ENCODE measurements around the gene DENND1A.

Gene DENND1A

DNA sequence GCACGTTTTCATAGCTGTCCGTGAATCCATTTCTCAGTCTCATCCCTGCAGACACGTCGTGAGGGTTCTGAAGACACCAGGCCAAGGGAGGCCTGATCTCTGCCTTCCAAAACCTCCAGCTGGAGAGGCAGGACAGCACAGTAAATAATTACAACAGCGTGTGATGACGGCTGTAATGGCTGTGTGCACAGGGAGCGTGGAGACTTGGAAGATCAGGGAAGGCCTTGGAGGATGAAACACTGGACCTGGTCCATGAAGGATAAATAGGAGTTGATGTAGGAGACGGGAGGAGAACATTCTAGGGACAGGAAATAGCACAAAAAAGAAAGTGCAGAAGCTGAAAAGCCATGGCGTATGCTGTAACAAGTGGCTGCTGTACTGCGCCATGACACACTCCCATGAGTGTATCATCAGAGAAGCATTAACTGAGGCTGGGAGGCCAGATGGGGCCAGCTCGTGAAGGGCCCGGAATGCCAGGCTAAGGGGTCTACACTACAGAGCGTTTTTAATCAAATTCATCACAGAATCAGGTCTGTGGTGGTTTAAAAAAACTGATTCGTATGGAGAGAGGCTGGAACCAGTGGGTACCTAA lies 476.8 kb downstream of the DENND1A start:
- Histone ChIP-seq H3K4me1 (ENCODE audit: control insufficient read depth in 2 of 2, insufficient read depth in 1 of 2, low read depth in 1 of 2, low read length in 2 of 2) (peaks cover 19 to 23% of the 10 kb centered on the region in 2 donors), H3K27me3 (ENCODE audit: control insufficient read depth in 3 of 3, insufficient read depth in 3 of 3, low read depth in 1 of 3, low read length in 3 of 3) (no peaks in the 10 kb centered on the region), H3K36me3 (replicated peaks in 1 of 2; ENCODE audit: control insufficient read depth in 2 of 2, insufficient read depth in 2 of 2, low read length in 2 of 2) (no peaks in the 10 kb centered on the region), H3K27ac (replicated peaks; ENCODE audit: low read length) (no peak overlapping the region), H2AK5ac (ENCODE audit: low read depth, low read length) (no peak overlapping the region), H3K23ac (ENCODE audit: low read depth, low read length, poor library complexity) (no peak overlapping the region), H4K91ac (ENCODE audit: low read depth, low read length, poor library complexity) (no peak overlapping the region), H3K79me1 (ENCODE audit: low read depth, low read length) (no peaks in the 10 kb centered on the region), H2BK15ac (ENCODE audit: low read length) (peak overlapping the region; percentile 3), H3K9me3 (replicated peaks in 1 of 2; ENCODE audit: control insufficient read depth in 2 of 2, insufficient read depth in 1 of 2, low read depth in 1 of 2, low read length in 2 of 2) (no peaks in the 10 kb centered on the region), H3K18ac (ENCODE audit: low read length) (no peak overlapping the region), H3K4ac (ENCODE audit: low read length) (no peak overlapping the region), H4K8ac (ENCODE audit: low read depth, low read length) (no peak overlapping the region), H3K4me3 (ENCODE audit: low read length in 2 of 2) (no peak overlapping the region), H2BK5ac (ENCODE audit: low read length) (no peak overlapping the region), H2AFZ (ENCODE audit: low read length) (no peak overlapping the region), H3K4me2 (ENCODE audit: insufficient read depth, low read length, poor library complexity, severe bottlenecking) (no peak overlapping the region), H3K9ac (ENCODE audit: low read depth, low read length, poor library complexity) (no peak overlapping the region), H3K14ac (ENCODE audit: low read length) (no peak overlapping the region), H2BK120ac (ENCODE audit: low read depth, low read length) (no peak overlapping the region), H2BK12ac (ENCODE audit: low read length) (no peak overlapping the region)
- no peak for DNase-seq (ENCODE audit: low spot score)
- WGBS, 2 donors (ENCODE audit: extremely low coverage in 2 of 2, insufficient read length in 2 of 2, insufficient replicate concordance in 1 of 2) = no CpG with 5 or more reads among the region's 14 CpGs

DNA sequence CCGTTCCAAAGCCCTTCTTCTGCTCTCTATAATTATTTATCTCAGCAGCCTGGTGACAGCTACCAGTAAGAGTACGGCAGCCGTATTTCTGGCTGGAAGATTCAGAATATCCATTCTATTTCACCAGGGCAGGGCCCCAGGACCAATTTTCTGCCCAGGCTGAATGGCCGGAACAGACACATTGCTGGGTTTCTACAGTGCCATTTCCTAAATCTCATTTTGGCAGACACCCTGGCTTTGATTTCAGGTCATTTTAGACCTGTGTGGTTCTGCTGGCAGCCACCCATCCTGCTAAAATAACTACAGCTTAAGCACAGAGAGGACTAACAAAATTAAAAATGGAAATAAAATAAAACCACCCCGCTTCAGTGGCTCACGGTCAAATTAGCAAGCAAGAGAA lies 478.9 kb downstream of the DENND1A start:
- no peak overlapping the region for H2BK120ac ChIP-seq (ENCODE audit: low read depth, low read length)
- no peak overlapping the region for H2BK5ac ChIP-seq (ENCODE audit: low read length)
- H4K91ac ChIP-seq (ENCODE audit: low read depth, low read length, poor library complexity) = no peak overlapping the region
- H3K9me3 ChIP-seq (replicated peaks in 1 of 2; ENCODE audit: control insufficient read depth in 2 of 2, insufficient read depth in 1 of 2, low read depth in 1 of 2, low read length in 2 of 2) = no peaks in the 10 kb centered on the region
- H3K23ac ChIP-seq (ENCODE audit: low read depth, low read length, poor library complexity) = no peak overlapping the region
- H2AFZ ChIP-seq (ENCODE audit: low read length) = no peak overlapping the region
- H3K4ac ChIP-seq (ENCODE audit: low read length) = no peak overlapping the region
- no peak overlapping the region for H3K18ac ChIP-seq (ENCODE audit: low read length)
- DNase-seq (ENCODE audit: low spot score) = no peak
- H3K27me3 ChIP-seq (ENCODE audit: control insufficient read depth in 3 of 3, insufficient read depth in 3 of 3, low read depth in 1 of 3, low read length in 3 of 3) = no peaks in the 10 kb centered on the region
- peaks cover 18 to 34% of the 10 kb centered on the region in 2 donors for H3K4me1 ChIP-seq (ENCODE audit: control insufficient read depth in 2 of 2, insufficient read depth in 1 of 2, low read depth in 1 of 2, low read length in 2 of 2)
- H2BK12ac ChIP-seq (ENCODE audit: low read length) = no peak overlapping the region
- H3K27ac ChIP-seq (replicated peaks; ENCODE audit: low read length) = no peak overlapping the region
- no peak overlapping the region for H2BK15ac ChIP-seq (ENCODE audit: low read length)
- H3K36me3 ChIP-seq (replicated peaks in 1 of 2; ENCODE audit: control insufficient read depth in 2 of 2, insufficient read depth in 2 of 2, low read length in 2 of 2) = no peaks in the 10 kb centered on the region
- no CpG with 5 or more reads among the region's 6 CpGs for WGBS, 2 donors (ENCODE audit: extremely low coverage in 2 of 2, insufficient read length in 2 of 2, insufficient replicate concordance in 1 of 2)
- no peak overlapping the region for H3K4me3 ChIP-seq (ENCODE audit: low read length in 2 of 2)
- H4K8ac ChIP-seq (ENCODE audit: low read depth, low read length) = no peak overlapping the region
- H3K4me2 ChIP-seq (ENCODE audit: insufficient read depth, low read length, poor library complexity, severe bottlenecking) = no peak overlapping the region
- no peak overlapping the region for H2AK5ac ChIP-seq (ENCODE audit: low read depth, low read length)
- H3K9ac ChIP-seq (ENCODE audit: low read depth, low read length, poor library complexity) = no peak overlapping the region
- H3K14ac ChIP-seq (ENCODE audit: low read length) = no peak overlapping the region
- H3K79me1 ChIP-seq (ENCODE audit: low read depth, low read length) = no peaks in the 10 kb centered on the region

DNA sequence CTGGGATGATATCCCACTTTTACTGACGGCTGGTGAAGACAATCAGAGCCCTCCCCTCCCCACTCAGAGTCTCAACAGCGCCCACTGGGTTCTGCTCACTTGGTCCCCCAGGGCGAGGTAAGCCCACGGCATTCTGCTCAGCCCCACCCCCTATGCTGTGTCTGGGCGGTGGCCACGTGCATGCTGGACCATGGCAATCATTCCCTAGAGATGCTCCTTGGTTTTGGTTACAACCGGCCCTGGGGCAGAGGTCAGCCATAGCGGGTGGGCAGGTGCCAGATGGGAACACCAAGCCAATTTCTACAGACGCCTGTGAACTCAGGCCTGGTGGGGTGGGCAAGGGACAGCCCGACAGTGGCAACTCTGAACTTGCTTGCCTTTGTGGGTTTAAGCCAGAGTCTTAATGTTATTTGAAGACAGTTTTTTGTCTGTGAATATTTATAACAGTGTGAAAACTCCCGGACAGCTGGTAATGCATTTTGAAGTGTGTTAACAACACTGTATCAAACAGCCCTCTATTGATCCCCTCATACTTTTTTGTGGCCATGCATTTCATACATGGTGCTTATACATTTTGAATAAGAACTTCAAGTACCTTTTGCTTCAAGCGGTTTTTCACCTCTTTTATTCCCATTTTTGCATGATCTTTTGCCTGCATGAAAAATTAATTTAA lies 479.7 kb downstream of the DENND1A start:
- H3K36me3 ChIP-seq (replicated peaks in 1 of 2; ENCODE audit: control insufficient read depth in 2 of 2, insufficient read depth in 2 of 2, low read length in 2 of 2) = no peaks in the 10 kb centered on the region
- H4K8ac ChIP-seq (ENCODE audit: low read depth, low read length) = no peak overlapping the region

DNA sequence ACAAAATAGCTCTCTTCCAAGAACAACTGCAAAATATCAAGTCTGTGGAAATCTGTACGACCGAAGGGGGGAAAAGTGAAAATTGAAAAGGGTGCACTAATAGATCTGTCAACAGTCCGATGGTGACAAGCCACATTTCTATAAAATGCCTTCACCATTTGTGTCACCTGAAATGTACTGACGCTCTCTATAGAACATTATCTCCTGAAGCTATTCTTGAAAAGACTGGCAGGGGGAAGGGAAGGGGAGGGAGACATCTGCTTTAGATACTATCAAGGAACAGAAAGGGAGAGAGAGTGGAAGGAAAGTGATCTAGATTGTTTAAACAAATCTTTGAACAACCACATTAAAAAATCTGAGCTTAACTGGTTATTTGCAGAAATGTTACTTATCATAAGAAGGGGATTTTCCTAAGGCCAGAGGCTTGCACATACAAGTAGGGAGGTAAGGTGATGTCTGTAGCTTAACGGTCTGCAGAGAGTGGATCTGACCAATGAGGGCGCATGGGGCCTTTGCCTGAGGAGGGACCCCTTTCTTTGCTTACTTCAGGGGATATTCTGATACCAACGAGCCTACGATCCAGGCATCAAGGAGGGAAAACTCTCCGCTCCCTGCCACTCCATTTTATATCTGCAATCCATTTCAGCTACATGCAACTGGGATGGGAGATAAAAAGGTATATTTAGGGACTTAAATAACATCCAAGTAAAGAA lies 481.8 kb downstream of the DENND1A start:
- WGBS, 2 donors (ENCODE audit: extremely low coverage in 2 of 2, insufficient read length in 2 of 2, insufficient replicate concordance in 1 of 2) = no CpG with 5 or more reads among the region's 9 CpGs
- H3K27ac ChIP-seq (replicated peaks; ENCODE audit: low read length) = no peak overlapping the region

More for the DNA sequence above, 479.7 kb downstream of the DENND1A start:
- peak overlapping the region; percentile 91 for H2AK5ac ChIP-seq (ENCODE audit: low read depth, low read length)
- H3K79me1 ChIP-seq (ENCODE audit: low read depth, low read length) = no peaks in the 10 kb centered on the region
- no peak for DNase-seq (ENCODE audit: low spot score)
- no peak overlapping the region for H3K4me2 ChIP-seq (ENCODE audit: insufficient read depth, low read length, poor library complexity, severe bottlenecking)
- peak overlapping the region; percentile 83 for H2BK120ac ChIP-seq (ENCODE audit: low read depth, low read length)
- peaks cover 15 to 35% of the 10 kb centered on the region in 2 donors for H3K4me1 ChIP-seq (ENCODE audit: control insufficient read depth in 2 of 2, insufficient read depth in 1 of 2, low read depth in 1 of 2, low read length in 2 of 2)
- no peak overlapping the region for H2BK12ac ChIP-seq (ENCODE audit: low read length)
- H4K91ac ChIP-seq (ENCODE audit: low read depth, low read length, poor library complexity) = no peak overlapping the region
- H3K23ac ChIP-seq (ENCODE audit: low read depth, low read length, poor library complexity) = peak overlapping the region; percentile 44
- H3K14ac ChIP-seq (ENCODE audit: low read length) = no peak overlapping the region
- H3K27ac ChIP-seq (replicated peaks; ENCODE audit: low read length) = no peak overlapping the region
- no peak overlapping the region for H2BK5ac ChIP-seq (ENCODE audit: low read length)
- H2BK15ac ChIP-seq (ENCODE audit: low read length) = no peak overlapping the region
- no peak overlapping the region for H3K4me3 ChIP-seq (ENCODE audit: low read length in 2 of 2)
- peak overlapping the region; percentile 38 for H3K9ac ChIP-seq (ENCODE audit: low read depth, low read length, poor library complexity)
- H3K27me3 ChIP-seq (ENCODE audit: control insufficient read depth in 3 of 3, insufficient read depth in 3 of 3, low read depth in 1 of 3, low read length in 3 of 3) = no peaks in the 10 kb centered on the region
- H3K4ac ChIP-seq (ENCODE audit: low read length) = no peak overlapping the region
- no peak overlapping the region for H3K18ac ChIP-seq (ENCODE audit: low read length)
- no CpG with 5 or more reads among the region's 12 CpGs for WGBS, 2 donors (ENCODE audit: extremely low coverage in 2 of 2, insufficient read length in 2 of 2, insufficient replicate concordance in 1 of 2)
- no peaks in the 10 kb centered on the region for H3K9me3 ChIP-seq (replicated peaks in 1 of 2; ENCODE audit: control insufficient read depth in 2 of 2, insufficient read depth in 1 of 2, low read depth in 1 of 2, low read length in 2 of 2)
- no peak overlapping the region for H2AFZ ChIP-seq (ENCODE audit: low read length)

More for the DNA sequence above, 481.8 kb downstream of the DENND1A start:
- H2BK5ac ChIP-seq (ENCODE audit: low read length) = no peak overlapping the region
- no peak overlapping the region for H2BK12ac ChIP-seq (ENCODE audit: low read length)
- H3K18ac ChIP-seq (ENCODE audit: low read length) = no peak overlapping the region
- no peak overlapping the region for H3K4me3 ChIP-seq (ENCODE audit: low read length in 2 of 2)
- H3K79me1 ChIP-seq (ENCODE audit: low read depth, low read length) = no peaks in the 10 kb centered on the region
- peaks cover 7 to 32% of the 10 kb centered on the region in 2 donors for H3K4me1 ChIP-seq (ENCODE audit: control insufficient read depth in 2 of 2, insufficient read depth in 1 of 2, low read depth in 1 of 2, low read length in 2 of 2)
- no peak overlapping the region for H2AFZ ChIP-seq (ENCODE audit: low read length)
- no peak overlapping the region for H3K9ac ChIP-seq (ENCODE audit: low read depth, low read length, poor library complexity)
- H3K14ac ChIP-seq (ENCODE audit: low read length) = no peak overlapping the region
- H3K9me3 ChIP-seq (replicated peaks in 1 of 2; ENCODE audit: control insufficient read depth in 2 of 2, insufficient read depth in 1 of 2, low read depth in 1 of 2, low read length in 2 of 2) = no peaks in the 10 kb centered on the region
- H3K27me3 ChIP-seq (ENCODE audit: control insufficient read depth in 3 of 3, insufficient read depth in 3 of 3, low read depth in 1 of 3, low read length in 3 of 3) = no peaks in the 10 kb centered on the region
- no peak for DNase-seq (ENCODE audit: low spot score)
- no peak overlapping the region for H4K8ac ChIP-seq (ENCODE audit: low read depth, low read length)
- H3K4me2 ChIP-seq (ENCODE audit: insufficient read depth, low read length, poor library complexity, severe bottlenecking) = no peak overlapping the region
- H3K36me3 ChIP-seq (replicated peaks in 1 of 2; ENCODE audit: control insufficient read depth in 2 of 2, insufficient read depth in 2 of 2, low read length in 2 of 2) = no peaks in the 10 kb centered on the region
- no peak overlapping the region for H4K91ac ChIP-seq (ENCODE audit: low read depth, low read length, poor library complexity)
- no peak overlapping the region for H2BK15ac ChIP-seq (ENCODE audit: low read length)
- no peak overlapping the region for H3K23ac ChIP-seq (ENCODE audit: low read depth, low read length, poor library complexity)
- no peak overlapping the region for H3K4ac ChIP-seq (ENCODE audit: low read length)
- H2AK5ac ChIP-seq (ENCODE audit: low read depth, low read length) = no peak overlapping the region
- no peak overlapping the region for H2BK120ac ChIP-seq (ENCODE audit: low read depth, low read length)

All from neuronal stem cell (in vitro differentiated cells).